Mucosa of gallbladder (tissue), 1 donor: ENCODE results near the gene TICAM1. TPM values are rescaled to one million over a fixed set of nuclear protein-coding genes. Genes with fewer than 3 reads are reported as not detected.
"Not testable (repeated sequence)": the region's sequence is repeated elsewhere in the genome, so short reads cannot be mapped to it uniquely, and the experiment has no call there.

Source experiments
- DNase-seq: peaks from one replicate; pipeline ENCODE4 v3.0.0-alpha.2; 2020; ENCODE audit warnings: low spot score
- total RNA-seq: library from RNA; stranded (reverse); gene quantifications from one replicate; pipeline ENCODE4 v1.2.1, GENCODE V29; 2021
- donor health status: DM: no; HTN: no; CAD: no.

Gene TICAM1
- total RNA-seq, 1 donor from 2014 or later: 26.8 TPM

- peak; percentile 23 for DNase-seq
These were observed 13.1 kb upstream of the TICAM1 start for GRCh38 chr19:4844348-4845179.

GRCh38 chr19:4843647-4843965, 12.1 kb upstream of the TICAM1 start:
- DNase-seq: no peak

- no peak for DNase-seq
These were observed 7.7 kb upstream of the TICAM1 start for GRCh38 chr19:4839192-4839591.

DNA sequence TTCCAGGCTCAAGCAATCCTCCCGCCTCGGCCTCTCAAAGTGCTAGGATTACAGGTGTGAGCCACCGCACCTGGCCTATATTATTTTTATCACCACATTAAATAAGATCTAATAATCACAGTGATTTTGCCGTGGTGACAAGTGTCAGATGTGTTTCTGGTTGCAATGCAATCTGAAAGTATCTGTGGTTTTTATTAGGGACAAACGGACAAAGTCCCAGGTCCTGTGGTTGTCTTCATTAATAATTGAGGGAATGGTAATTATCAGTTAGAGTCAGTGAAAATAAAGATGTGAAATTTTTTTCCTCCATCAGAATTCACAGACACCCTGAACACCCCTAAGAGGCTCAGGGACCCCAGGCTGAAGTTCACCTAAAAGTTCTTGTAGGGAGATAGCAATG, 1.3 kb upstream of the TICAM1 start:
- DNase-seq: no peak

GRCh38 chr19:4831979-4832340, 448 bp upstream of the TICAM1 start:
- not testable (repeated sequence) for DNase-seq

- no peak for DNase-seq
These were observed 695 bp downstream of the TICAM1 start for GRCh38 chr19:4830768-4831265.

DNA sequence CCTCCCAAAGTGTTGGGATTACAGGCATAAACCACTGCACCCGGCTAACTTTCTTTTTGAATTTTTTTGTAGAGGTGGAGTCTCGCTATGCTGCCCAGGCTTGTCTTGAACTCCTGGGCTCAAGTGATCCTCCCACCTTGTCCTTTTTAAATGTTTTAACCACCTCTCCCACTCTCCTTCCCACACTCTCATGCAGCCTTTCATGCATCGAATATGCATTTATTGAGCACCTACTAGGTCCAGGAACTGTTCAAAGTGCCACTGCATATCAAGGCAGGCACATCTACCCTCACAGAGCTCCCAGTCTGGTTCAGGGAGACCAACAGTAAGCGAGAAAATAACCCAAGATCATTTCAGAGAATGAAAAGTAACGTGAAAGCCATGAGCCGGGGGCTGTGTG, 1.2 kb downstream of the TICAM1 start:
- no peak for DNase-seq

GRCh38 chr19:4829001-4829712, 2.4 kb downstream of the TICAM1 start:
- peak; percentile 73 for DNase-seq

- no peak for DNase-seq
These were observed 7.9 kb downstream of the TICAM1 start for GRCh38 chr19:4823577-4823976.

DNA sequence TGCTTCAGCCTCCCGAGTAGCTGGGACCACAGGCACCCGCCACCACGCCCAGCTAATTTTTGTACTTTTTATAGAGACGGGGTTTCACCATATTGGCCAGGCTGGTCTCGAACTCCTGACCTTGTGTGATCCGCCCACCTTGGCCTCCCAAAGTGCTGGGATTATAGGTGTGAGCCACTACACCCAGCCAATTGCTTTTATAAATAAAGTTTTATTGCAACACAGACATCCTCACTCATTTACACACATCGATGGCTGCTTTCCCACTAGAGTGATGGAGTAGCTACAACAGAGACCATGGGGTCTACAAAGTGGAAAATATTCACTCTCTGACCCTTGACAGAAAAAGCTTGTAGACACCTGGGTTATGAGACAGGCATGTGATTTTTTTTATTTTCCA, 9.2 kb downstream of the TICAM1 start:
- not testable (repeated sequence) for DNase-seq

DNA sequence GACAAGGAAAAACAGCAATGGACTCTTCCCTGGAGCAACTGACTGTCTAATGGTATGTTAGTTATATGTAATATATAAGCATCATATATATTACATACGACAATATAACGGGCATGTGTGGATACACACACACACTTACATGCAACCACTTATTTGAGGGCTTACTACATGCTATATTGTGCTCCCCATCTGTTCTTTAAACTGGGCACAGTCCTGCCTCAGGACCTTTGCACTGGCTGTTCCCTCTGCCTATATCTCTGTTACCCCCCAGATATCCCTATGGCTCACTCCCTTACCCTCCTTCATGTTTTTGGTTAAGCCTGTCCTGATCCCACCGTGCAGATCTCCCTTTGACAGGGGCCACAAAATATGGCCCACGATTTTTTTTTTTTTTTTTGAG, 10.2 kb downstream of the TICAM1 start:
- DNase-seq: no peak

- no peak for DNase-seq
These were observed 13.8 kb downstream of the TICAM1 start for GRCh38 chr19:4817467-4818277.

- DNase-seq: no peak
These were observed 14.6 kb downstream of the TICAM1 start for GRCh38 chr19:4816950-4817278.

GRCh38 chr19:4816202-4816949, 15.1 kb downstream of the TICAM1 start:
- DNase-seq: no peak

GRCh38 chr19:4815426-4816201, 15.9 kb downstream of the TICAM1 start:
- peak; percentile 93 for DNase-seq

- no peak for DNase-seq
These were observed 16.7 kb downstream of the TICAM1 start for GRCh38 chr19:4814625-4815425.

DNA sequence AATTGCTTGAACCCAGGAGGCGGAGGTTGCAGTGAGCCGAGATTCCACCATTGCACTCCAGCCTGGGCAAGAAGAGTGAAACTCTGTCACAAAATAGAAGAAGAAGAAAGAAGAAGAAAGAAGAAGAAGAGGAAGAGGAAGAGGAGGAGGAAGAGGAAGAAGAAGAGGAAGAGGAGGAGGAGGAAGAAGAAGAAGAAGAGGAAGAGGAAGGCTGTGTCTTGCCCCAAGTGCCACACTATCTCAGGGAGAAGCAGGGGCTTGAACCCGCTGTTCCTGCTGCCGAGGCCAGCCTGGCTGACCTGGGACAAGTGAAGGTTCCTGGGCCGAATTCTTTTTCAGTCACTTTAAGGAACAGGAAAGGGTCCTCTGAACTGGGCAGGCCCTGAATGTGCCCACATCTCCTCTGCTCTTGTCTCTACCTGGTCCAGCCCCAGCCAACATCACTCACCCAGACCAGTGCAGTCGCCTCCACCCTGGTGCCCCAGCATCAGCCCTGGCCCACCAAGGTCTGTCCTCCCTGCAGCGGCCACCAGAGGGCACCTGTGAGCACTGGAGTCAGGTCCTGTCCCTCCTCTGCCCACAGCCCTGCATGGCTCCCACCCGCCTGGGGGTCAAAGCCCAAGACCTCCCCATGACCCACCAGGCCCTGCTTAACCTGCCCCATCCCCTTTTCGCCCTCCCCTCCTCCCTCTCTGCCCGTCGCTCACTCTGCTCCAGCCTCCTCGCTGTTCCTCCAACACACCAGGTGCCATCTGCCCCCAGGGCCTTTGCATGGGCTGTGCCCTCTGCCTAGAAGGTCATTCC, 20.0 kb downstream of the TICAM1 start:
- DNase-seq: peak; percentile 81

GRCh38 chr19:4807188-4807587, 24.3 kb downstream of the TICAM1 start:
- DNase-seq: peak; percentile 48

DNA sequence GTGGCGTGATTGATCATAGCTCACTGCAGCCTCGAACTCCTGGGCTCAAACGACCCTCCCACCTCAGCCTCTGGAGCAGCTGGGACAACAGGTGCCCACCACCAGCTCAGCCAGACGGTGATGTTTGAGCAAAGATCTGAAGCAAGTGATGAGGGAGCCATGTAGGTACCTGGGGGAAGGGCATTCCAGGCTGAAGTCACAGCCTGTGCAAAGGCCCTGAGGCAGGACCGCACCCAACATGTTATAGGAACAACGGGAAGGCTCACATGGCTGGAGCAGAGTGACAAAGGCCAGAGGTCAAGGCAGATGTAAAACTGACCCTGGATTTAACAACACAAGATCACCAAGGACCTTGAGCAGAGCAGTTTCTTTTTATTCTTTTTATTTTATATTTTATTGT, 25.1 kb downstream of the TICAM1 start:
- no peak for DNase-seq
